Colonic mucosa (tissue), 4 donors: ENCODE measurements around the gene RBM6. TPM values are rescaled to one million over a fixed set of nuclear protein-coding genes. Genes with fewer than 3 reads are reported as not detected.
"Not testable (repeated sequence)": the region's sequence is repeated elsewhere in the genome, so short reads cannot be mapped to it uniquely, and the experiment has no call there.

Experiments
- DNase-seq: peaks from one replicate; pipeline ENCODE4 v3.0.0-alpha.2; 2020
- H3K27ac ChIP-seq: fragments of 200-600 bp; one replicate; pipeline ENCODE4 v1.8.0; 2021
- H3K27me3 ChIP-seq: fragments of 200-600 bp; one replicate; pipeline ENCODE4 v1.8.0; 2021
- H3K36me3 ChIP-seq: fragments of 200-600 bp; one replicate; pipeline ENCODE4 v1.8.0; 2021
- H3K4me1 ChIP-seq: fragments of 200-600 bp; one replicate; pipeline ENCODE4 v1.8.0; 2021; ENCODE audit warnings: mild to moderate bottlenecking
- H3K4me3 ChIP-seq: fragments of 200-600 bp; one replicate; pipeline ENCODE4 v1.8.0; 2021
- H3K9ac ChIP-seq, 2 donors: one replicate each; pipeline ENCODE4 v1.7.0; 2013; ENCODE audit warnings: control low read depth in 2 of 2, low read depth in 2 of 2, low read length in 2 of 2
- H3K9me3 ChIP-seq: fragments of 200-600 bp; one replicate; pipeline ENCODE4 v1.8.0; 2021
- intact Hi-C: fragments of 100-400 bp; cut with DNase I; formaldehyde crosslinking; loops from one replicate; pipeline ENCODE4 v1.14.1; 2022
- total RNA-seq, 2 donors: library from RNA; stranded (reverse); fragmentation: NEBNext Ultra II Directional in 1 of 2; extraction: Animal tissue kit (Norgen Biotek cat#: 25700) in 1 of 2; gene quantifications; one replicate each; pipeline ENCODE4 v1.2.1, GENCODE V29; 2021
- TF ChIP-seq, protein P1 (sequence below): fragments of 200-600 bp; IDR thresholded peaks from one replicate; pipeline ENCODE4 v1.8.0; 2022; ENCODE audit warnings: antibody characterized with exemption, mild to moderate bottlenecking
- donor health status: healthy.
- donor health status: DM: no; HTN: no; CAD: no.
- donor health status: DM: no; HTN: no; CAD: no.

RBM6 gene
- total RNA-seq, 2 donors from 2014 or later: 49.8 to 60.3 TPM

DNA sequence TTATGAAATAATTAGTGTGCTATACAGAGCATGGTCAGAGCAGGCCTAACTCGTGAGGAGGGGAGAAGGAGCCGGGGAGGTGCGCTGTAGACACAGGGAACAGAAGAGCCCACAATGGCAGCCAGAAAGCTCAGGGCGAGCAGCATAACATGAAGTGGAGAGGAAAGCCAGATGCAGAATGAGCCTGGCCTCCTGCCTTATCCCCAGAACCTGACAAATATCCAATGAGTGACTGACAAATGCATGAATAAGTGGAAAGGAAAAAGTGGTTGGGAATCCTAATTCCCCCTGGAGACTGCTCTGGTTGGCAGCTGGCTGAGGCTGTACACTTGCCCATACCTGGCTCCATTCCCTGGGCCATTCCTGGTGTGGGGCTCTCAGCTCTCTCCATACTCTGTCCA lies 27.1 kb upstream of the RBM6 start:
- no peak overlapping the region for H3K4me3 ChIP-seq
- DNase-seq: no peak

DNA sequence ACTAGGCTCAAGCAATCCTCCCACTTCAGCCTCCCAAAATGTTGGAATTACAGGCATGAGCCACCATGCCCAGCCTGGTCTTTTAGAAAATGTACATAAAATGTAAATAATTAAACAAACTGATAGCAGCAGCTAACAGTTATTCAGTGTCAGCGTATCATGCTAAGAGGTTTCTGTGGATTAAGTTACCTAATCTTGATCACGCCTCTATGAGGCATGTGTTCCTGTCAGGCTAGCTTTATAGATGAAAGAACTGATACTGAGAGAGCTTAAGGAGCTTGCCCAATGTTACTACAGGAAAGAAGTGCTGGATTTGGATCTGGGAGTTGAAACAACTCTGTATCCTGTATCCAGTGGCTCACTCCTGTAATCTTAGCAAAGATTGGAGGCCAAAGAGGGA lies 25.0 kb upstream of the RBM6 start:
- Histone ChIP-seq H3K4me3 (no peak overlapping the region), H3K27ac (no peak overlapping the region), H3K27me3 (no peaks in the 10 kb centered on the region), H3K4me1 (no peaks in the 10 kb centered on the region), H3K9ac (no peak overlapping the region), H3K9me3 (no peaks in the 10 kb centered on the region), H3K36me3 (no peaks in the 10 kb centered on the region)
- TF ChIP-seq, protein P1, sequence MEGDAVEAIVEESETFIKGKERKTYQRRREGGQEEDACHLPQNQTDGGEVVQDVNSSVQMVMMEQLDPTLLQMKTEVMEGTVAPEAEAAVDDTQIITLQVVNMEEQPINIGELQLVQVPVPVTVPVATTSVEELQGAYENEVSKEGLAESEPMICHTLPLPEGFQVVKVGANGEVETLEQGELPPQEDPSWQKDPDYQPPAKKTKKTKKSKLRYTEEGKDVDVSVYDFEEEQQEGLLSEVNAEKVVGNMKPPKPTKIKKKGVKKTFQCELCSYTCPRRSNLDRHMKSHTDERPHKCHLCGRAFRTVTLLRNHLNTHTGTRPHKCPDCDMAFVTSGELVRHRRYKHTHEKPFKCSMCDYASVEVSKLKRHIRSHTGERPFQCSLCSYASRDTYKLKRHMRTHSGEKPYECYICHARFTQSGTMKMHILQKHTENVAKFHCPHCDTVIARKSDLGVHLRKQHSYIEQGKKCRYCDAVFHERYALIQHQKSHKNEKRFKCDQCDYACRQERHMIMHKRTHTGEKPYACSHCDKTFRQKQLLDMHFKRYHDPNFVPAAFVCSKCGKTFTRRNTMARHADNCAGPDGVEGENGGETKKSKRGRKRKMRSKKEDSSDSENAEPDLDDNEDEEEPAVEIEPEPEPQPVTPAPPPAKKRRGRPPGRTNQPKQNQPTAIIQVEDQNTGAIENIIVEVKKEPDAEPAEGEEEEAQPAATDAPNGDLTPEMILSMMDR: no peak
- intact Hi-C loops: no loop called here
- DNase-seq: no peak

More for the DNA sequence above, 27.1 kb upstream of the RBM6 start:
- Histone ChIP-seq H3K27me3 (no peaks in the 10 kb centered on the region), H3K9ac (no peak overlapping the region), H3K9me3 (no peaks in the 10 kb centered on the region), H3K4me1 (no peaks in the 10 kb centered on the region), H3K36me3 (no peaks in the 10 kb centered on the region), H3K27ac (no peak overlapping the region)
- intact Hi-C loops: no loop called here
- TF ChIP-seq, protein P1: no peak

GRCh38 chr3:49916686-49917085 lies 23.3 kb upstream of the RBM6 start:
- no peaks in the 10 kb centered on the region for H3K27me3 ChIP-seq
- no peaks in the 10 kb centered on the region for H3K4me1 ChIP-seq
- no peak for DNase-seq
- H3K9me3 ChIP-seq: no peaks in the 10 kb centered on the region
- H3K36me3 ChIP-seq: no peaks in the 10 kb centered on the region
- no peak overlapping the region for H3K9ac ChIP-seq
- intact Hi-C loops: no loop called here
- no peak overlapping the region for H3K27ac ChIP-seq
- TF ChIP-seq, protein P1: no peak
- no peak overlapping the region for H3K4me3 ChIP-seq

DNA sequence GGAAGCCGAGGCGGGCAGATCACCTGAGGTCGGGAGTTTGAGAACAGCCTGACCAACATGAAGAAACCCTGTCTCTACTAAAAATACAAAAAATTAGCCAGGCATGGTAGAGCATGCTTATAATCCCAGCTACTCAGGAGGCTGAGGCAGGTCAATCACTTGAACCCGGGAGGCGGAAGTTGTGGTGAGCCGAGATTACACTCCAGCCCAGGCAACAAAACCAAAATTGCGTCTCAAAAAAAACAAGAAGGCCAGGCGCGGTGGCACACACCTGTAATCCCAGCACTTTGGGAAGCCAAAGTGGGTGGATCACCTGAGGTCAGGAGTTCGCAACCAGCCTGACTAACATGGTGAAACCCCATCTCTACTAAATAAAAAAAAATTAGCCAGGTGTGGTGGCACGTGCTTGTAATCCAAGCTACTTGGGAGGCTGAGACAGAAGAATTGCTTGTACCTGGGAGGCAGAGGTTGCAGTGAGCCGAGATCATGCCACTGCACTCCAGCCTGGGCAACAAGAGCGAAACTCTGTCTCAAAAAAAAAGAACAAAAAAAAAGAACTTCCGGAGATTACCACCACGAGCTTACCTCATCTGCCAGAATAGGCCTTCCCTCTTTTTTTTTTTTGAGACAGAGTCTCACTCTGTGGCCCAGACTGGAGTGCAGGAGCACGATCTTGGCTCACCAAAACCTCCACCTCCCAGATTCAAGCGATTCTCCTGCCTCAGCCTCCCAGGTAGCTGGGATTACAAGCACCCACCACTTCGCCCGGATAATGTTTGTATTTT lies 22.0 kb upstream of the RBM6 start:
- H3K9me3 ChIP-seq, H3K27ac ChIP-seq, H3K4me1 ChIP-seq, intact Hi-C loops, DNase-seq, H3K4me3 ChIP-seq, H3K36me3 ChIP-seq, H3K9ac ChIP-seq, H3K27me3 ChIP-seq: not testable (repeated sequence)

DNA sequence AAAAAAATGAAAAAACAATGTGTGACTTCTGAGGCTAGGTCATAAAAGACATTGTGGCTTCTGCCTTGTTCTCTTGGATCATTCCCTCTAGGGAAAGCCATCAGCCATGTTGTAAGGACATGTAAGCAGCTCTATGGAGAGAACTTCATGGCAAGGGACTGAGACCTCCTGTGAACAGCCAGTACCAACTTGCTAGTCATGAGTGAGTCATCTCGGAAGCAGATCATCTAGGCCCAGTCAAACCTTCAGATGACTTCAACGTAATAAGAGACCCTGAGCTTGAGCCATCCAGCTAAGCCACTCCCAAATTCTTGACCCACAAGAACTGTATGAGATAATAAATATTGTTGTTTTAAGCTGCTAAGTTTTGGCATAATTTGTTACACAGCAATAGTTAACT lies 15.3 kb upstream of the RBM6 start:
- Histone ChIP-seq H3K4me3 (no peak overlapping the region), H3K36me3 (no peaks in the 10 kb centered on the region), H3K4me1 (peaks cover 9% of the 10 kb centered on the region), H3K9me3 (no peaks in the 10 kb centered on the region), H3K27me3 (no peaks in the 10 kb centered on the region), H3K9ac (no peak overlapping the region), H3K27ac (no peak overlapping the region)
- no peak for DNase-seq
- intact Hi-C loops: no loop called here
- TF ChIP-seq, protein P1: no peak

GRCh38 chr3:49925485-49925884 lies 14.5 kb upstream of the RBM6 start:
- Histone ChIP-seq H3K27me3 (no peaks in the 10 kb centered on the region), H3K4me3 (no peak overlapping the region), H3K9me3 (no peaks in the 10 kb centered on the region), H3K27ac (no peak overlapping the region), H3K36me3 (no peaks in the 10 kb centered on the region), H3K4me1 (peaks cover 9% of the 10 kb centered on the region), H3K9ac (no peak overlapping the region)
- TF ChIP-seq, protein P1: no peak
- intact Hi-C loops: no loop called here
- no peak for DNase-seq
